ENCODE results near the gene KCNB1.

Gene KCNB1

GRCh38 chr20:49347156-49347555 is 135.3 kb downstream of the KCNB1 start:
- no peak for DNase-seq

DNA sequence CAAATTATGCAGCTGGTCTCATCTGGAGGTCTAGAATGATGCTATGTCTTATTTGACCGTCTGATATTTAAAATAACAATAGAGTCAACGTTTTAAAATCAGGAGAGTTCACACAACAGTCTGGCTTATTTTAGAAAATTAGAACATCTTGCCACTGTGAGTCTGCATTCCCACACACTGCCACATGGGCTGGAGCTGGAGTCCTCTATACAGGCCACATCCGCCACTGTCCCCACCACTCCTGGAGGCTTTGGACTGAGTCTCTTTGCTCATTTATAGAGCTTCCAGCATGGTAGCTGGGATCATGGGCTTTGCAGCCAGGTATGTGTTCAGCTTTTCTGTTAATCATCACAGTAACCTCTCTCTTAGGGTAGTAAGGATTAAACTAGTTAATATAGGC is 135.8 kb downstream of the KCNB1 start:
- DNase-seq, result no peak

GRCh38 chr20:49345524-49345923 is 136.9 kb downstream of the KCNB1 start:
- DNase-seq, result no peak

DNA sequence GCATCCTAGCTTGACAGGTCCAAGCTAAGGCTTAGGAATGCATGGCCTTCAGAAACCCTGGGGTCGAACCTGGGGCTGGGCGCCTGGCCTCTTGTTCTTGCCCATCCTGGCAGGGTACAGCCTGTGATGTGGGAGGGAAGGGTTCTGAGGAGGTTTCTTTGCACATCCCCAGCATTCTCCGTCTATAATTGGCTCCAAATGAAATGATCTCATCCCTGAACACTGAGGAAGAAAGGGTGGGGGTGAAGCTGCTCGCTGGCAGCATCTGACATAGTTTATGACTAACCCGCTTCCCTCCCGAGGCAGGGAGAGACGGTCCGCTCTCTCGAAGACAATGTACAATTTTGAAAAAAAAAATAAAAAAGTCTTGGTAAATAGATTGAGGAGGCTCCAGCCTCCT is 137.5 kb downstream of the KCNB1 start:
- DNase-seq, result no peak

GRCh38 chr20:49344140-49344539 is 138.3 kb downstream of the KCNB1 start:
- DNase-seq, result no peak

GRCh38 chr20:49343246-49343645 is 139.2 kb downstream of the KCNB1 start:
- no peak for DNase-seq

DNA sequence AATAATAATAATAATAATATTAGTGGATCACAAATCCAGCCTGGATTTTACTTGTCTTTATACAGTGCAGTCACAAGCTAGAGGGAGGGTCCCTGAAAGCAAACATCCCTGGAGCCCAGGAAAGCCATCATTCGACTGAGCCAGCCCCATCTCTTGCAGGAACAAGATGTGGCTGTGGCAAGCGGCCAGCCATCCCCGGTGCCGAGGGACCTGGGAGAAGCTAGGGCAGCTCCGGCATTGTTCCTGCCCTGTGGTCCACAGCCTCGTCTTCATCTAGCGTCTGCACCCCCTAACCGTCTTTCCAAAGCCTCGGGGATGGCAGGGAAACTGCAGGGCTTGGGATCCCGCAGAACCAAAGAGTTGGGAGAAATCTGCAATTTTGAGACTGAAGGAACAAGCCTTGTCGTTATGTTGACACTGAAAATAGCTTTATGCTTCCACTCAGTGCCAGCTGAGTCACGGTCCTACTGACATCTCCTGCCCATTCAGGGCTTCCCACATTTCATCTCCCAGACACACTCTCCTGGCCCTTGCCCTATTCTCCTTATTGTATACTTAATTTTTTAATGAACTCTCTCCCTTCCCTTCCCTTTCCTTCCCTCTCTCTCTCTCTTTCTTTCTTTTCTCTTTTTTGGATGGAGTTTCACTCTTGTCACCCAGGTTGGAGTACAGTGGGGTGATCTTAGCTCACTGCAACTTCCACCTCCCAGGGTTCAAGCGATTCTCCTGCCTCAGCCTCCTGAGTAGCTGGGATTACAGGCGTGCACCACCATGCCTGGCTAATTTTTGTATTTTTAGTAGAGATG is 142.1 kb downstream of the KCNB1 start:
- DNase-seq, result no peak

DNA sequence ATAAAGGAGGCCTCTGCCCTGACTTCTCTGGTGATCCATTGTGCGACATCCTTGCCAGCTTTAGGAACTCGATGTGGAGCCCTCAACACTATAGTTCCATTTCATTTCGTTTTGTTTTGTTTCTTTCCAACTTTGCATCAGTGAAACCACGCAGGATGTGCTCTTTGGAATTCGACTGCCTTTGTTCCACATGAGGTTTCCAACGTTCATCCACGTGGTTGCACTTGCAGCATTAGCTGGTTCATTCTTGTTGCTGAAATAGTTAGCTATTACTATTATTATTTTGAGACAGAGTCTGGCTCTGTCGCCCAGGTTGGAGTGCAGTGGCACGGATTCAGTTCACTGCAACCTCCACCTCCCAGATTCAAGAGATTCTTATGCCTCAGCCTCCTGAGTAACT is 143.3 kb downstream of the KCNB1 start:
- DNase-seq, result no peak

GRCh38 chr20:49338061-49338460 is 144.4 kb downstream of the KCNB1 start:
- DNase-seq, result no peak

- DNase-seq, result no peak
Observed at GRCh38 chr20:49337357-49337756, 145.1 kb downstream of the KCNB1 start.

DNA sequence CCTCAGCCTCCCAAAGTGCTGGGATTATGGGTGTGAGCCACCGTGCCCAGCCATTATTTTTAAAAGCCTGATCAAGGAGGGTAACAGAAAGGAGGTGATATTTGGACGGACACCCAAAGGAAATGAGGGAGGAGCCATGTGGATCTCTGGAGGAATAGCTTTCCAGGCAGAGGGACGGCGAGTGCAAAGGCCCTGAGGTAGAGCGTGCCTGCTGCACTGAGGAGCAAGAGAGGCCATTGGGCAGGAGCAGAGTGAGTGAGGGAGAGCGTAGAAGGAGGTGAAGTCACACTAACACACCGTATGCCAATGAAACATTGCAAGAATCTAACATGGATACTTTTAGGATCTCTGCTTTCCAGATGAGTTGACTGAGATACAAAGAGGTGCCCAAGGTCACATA is 145.7 kb downstream of the KCNB1 start:
- no peak for DNase-seq

DNA sequence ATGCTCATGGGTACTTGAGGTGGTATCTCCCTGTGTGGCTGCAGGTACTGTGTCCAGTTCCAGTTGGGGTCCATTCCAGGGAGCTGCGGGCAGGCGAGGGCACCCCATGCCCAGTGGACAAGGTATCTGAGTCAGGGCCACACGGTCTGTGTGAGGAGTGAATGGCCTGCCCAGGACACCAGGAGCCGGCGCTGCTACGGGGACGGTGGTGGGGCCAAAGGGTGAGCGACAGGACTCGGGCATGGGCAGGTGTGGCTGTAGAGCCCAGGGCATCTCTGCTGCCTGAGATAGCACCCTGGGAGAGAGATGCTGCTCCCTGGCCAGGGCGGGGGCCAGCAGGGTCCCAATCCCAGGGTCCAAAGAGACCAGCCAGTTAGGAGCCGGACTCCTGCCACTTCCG is 147.0 kb downstream of the KCNB1 start:
- DNase-seq, result no peak

DNA sequence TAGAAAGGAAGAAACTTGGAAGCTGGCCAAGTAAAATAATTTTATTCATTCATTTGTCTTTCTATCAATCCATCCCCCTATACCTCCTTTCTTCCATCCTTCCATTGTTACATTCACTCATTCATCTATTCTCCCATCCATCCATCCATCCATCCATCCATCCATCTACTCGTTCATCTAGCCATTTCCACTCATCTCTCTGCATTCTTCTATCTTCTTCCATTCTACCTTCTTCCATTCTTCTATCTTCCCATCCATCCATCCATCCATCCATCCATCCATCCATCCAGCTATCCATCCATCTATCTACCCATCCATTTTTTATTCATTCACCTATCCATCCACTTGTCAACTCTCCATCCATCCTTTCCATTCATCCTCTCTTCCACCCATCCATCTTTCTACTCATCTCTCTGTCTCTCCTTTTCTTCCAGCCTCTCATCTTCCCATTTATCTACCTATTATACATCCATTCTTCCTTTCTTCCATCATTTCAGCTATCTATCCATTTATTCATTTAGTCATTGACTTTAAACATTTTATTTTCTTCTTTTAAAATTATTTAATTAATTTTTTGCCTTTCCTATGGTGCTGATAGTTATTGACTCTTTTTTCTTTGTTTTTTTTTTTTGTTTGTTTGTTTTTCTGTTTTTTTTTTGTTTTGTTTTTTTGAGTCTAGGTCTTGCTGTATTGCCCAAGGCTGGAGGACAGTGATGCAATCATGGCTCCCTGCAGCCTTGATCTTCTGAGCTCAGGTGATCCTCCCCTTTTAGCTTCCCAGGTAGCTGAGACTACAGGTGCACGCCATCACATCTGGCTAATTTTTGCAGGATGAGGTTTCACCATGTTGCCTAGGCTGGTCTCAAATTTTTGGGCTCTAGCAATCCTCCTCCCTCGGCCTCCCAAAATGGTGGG is 151.5 kb downstream of the KCNB1 start:
- no peak for DNase-seq

- DNase-seq, result no peak
Observed at GRCh38 chr20:49328790-49329189, 153.7 kb downstream of the KCNB1 start.

- no peak for DNase-seq
Observed at GRCh38 chr20:49326026-49326425, 156.4 kb downstream of the KCNB1 start.

DNA sequence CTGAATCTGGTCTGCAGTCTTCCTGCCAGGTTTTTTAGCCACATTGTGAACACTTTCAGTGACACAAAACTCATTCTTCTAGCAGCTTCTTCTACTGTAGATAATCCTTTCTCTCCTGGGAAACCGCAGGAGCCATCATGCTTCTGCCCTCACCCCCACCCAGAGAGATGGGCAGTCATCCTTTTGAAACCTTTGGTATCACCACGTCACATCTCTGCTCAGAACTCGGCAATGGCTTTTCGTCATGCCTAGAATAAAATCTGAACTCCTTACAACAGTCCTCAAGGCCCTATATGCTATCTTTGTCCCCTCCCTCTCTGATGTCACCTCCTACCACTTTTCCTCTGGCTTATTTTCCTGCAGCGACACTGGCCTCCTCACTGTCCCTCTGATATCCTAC is 158.2 kb downstream of the KCNB1 start:
- DNase-seq, result no peak

DNA sequence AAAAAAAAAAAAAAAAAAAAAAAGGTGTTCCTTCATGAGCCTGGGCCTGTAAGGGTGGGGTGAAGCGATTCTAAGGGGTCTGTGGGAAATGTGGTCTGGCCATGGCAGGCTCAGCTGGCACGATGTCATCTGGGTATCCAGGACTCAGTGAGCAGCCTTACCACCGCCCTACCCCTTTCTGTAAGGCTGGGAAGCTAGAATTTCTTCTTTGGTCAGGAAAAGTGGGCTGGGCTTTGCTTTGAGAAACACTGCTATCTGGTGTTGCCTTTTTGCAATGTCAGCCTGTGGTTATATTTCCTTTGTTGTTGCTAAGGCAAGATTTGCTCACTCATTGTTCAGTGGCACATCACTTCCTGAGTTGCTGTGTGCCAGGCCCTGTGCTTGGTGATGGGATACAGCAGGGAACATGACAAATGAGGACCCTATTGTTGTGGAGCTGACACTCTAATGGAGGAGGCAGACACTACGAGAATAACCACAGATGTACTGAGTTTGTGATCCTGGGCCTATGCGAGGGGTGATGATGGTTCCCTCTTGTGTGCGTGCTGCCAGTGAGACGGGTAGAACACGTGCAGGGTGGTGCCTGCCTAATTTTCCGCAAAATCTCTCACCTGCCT is 158.7 kb downstream of the KCNB1 start:
- peak; percentile 43 for DNase-seq

DNA sequence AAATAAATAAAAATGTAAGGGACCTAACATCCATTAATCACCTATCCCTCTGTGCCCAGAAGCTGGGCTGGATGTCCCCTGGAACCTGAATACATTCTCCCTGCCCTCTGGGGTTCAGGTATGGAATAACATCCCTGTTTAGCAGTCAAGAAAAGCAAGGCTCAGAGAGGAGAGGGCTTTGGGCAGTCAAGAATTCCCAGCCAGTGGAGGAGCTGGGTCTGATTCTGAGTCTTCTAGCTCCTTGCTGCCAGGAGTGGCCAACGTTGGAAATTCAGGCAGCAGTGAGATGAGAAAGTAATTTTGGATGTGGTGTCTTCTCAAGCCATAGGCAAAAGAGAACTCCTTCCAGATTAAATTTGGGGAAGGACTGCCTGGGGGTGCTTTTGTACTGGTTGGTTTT is 162.0 kb downstream of the KCNB1 start:
- DNase-seq, result no peak

DNA sequence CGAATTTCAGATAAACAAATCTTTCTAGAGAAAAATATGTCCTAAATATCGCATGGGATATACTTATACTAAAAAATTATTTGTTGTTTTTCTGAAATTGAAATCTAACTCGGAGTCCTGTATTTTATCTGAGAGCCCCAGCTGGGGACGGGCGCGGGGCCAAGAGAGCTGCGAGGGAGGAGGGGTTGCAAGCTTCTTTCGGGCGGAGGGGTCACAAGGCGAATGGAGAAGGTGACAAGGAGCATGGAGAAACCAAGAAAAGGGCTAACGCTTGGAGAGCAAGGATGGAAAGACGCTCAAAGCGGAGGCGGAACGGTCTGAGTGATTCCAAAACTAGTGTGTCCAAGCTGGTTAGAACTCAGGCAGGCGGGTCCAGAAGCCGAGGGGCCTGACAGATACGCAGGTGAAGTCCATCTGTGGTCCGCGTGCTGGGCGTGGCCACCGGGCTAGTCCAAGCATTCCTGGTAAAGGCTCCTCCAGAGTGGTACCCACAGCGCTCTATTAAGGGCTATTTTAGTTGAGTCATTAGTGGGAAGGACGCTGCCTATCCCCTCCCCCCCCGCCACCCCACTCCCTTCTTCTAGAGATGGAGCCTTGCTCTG is 163.2 kb downstream of the KCNB1 start:
- no peak for DNase-seq

DNA sequence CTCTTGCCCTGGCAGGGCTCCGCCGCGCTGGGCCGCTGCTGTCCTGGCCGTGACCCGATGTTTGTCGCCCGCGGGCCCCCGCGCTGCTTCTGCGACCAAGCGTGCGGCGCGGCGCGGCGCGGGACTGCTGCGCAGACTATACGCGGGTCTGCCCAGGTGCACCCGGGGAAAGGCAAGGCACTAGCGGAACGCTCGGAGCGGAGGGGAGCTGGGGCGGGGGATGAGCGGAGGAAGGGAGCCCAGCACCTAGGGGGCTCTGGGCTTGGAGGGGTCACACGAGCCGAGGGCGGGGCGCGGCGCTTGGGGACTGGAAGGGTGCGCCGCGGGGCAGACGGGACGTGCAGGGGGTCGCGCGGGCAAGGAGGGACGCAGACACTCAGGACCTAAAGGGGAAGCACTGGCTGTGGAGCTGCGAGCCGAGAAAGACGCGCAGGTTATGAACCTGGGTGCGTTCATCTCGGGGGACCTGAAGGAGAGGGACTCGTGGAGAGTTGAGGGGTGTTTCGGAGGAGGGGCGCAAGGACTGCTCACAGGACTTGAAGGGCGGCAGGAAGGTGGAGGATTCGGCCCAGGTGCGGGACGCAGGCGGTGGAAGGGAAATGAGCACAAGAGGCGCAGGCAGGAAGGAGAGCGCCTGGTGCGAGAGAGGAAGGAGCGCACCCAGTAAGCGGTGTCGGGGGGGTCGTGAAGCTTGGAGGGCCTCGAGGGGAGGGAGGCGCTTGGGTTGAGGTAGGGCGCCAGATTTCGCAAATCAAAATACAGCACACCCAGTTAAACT is 163.8 kb downstream of the KCNB1 start:
- no peak for DNase-seq

DNA sequence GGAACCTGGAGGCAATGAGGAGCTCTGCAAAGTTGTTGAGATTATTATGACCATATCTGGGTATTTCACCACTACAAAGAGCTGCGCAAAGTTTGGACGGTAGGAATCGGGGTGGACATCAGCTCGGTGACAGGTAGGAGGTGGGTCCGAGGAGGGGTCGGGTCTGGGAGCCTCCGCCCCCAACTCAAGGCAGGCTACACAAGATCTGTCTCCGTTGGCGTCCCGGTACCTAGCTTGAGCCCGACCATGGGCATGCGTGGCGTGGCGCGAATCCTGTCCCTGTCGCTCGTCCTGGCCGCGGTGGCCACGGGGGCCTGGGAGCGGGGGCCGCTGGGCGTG is 164.4 kb downstream of the KCNB1 start:
- DNase-seq, result no peak

DNA sequence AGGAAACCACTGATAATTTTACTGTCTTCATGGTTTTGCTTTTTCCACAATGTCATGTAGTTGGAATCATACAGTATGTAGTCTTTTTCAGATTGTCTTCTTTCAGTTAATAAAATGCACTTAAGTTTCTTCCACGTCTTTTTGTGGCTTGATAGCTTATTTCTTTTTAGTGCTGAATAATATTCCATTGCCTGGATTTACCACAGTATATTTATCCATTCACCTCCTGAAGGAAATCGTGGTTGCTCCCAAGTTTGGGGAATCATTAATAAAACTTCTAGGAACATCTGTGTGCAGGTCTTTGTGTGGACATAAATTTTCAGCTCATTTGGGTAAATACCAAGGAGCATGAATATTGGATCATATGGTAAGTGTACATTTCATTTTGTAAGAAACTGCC is 165.8 kb downstream of the KCNB1 start:
- DNase-seq, result no peak

GRCh38 chr20:49315580-49315979 is 166.9 kb downstream of the KCNB1 start:
- DNase-seq, result no peak

All from NK-92 treated with Interleukin-12 subunit alpha and Interleukin-12 subunit beta, amount 100 ng/mL, for 24 hours (cell line).